ENCODE data around the gene MAFB. TPM values are rescaled to one million over a fixed set of nuclear protein-coding genes. Genes with fewer than 3 reads are reported as not detected.

Gene MAFB
- total RNA-seq, 1 experiment from 2014 or later: 0.22 TPM

DNA sequence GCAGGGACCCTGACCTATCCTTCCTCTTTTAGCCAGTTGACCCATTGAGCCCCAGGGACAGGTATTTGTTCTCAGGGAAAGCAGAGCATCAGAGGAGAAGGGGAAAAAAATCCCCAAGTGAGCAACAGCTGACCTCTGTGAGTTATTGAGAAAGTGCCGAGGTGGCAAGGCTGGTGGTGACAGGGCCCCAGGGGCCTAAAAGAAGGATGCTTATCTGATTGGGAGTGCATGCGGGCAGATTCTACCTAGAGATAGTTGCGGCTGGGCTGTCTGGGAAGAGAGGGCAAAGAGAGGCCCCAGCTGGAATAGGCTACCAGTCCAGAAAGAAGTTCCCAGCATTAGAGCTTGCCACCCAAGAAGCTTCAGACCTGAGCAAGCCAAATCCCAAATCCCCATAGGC lies 26.5 kb upstream of the MAFB start:
- H3K4me3 ChIP-seq (replicated peaks in 1 of 2; ENCODE audit: low read depth in 1 of 2, low read length in 2 of 2): no peak overlapping the region
- no peaks in the 10 kb centered on the region for H3K4me1 ChIP-seq (ENCODE audit: control insufficient read depth in 1 of 2, insufficient read depth in 2 of 2, low read length in 2 of 2)
- no TSS peak for BruUV-seq (replicated peaks)
- no peaks in the 10 kb centered on the region for H3K79me2 ChIP-seq (ENCODE audit: insufficient read depth, low read length)
- RAD21 ChIA-PET (ENCODE audit: low non-redundant PET in 1 of 2, low total read pairs in 2 of 2, uncharacterized antibody in 2 of 2, unreplicated experiment in 2 of 2): no interaction called here
- no peak overlapping the region for H2AFZ ChIP-seq (ENCODE audit: low read depth, low read length, poor library complexity, severe bottlenecking)
- no peaks in the 10 kb centered on the region for H3K9me3 ChIP-seq (ENCODE audit: control insufficient read depth in 1 of 2, insufficient read depth in 1 of 2, low read depth in 1 of 2, low read length in 2 of 2)
- no peak for DNase-seq (ENCODE audit: low read depth, low spot score)
- peaks cover 15% of the 10 kb centered on the region; the same call in 1 of the 2 replicates for H3K27me3 ChIP-seq (ENCODE audit: insufficient read depth, low read length)
- no peaks in the 10 kb centered on the region for H4K20me1 ChIP-seq (ENCODE audit: insufficient read depth)
- H3K9me2 ChIP-seq (ENCODE audit: insufficient read depth): no peaks in the 10 kb centered on the region
- ATAC-seq: no peak
- no peak overlapping the region for H3K4me2 ChIP-seq (ENCODE audit: low read length)
- CTCF ChIA-PET: no interaction called here
- no peak overlapping the region for H3K27ac ChIP-seq (ENCODE audit: low read depth, low read length)
- TF ChIP-seq, protein P1, sequence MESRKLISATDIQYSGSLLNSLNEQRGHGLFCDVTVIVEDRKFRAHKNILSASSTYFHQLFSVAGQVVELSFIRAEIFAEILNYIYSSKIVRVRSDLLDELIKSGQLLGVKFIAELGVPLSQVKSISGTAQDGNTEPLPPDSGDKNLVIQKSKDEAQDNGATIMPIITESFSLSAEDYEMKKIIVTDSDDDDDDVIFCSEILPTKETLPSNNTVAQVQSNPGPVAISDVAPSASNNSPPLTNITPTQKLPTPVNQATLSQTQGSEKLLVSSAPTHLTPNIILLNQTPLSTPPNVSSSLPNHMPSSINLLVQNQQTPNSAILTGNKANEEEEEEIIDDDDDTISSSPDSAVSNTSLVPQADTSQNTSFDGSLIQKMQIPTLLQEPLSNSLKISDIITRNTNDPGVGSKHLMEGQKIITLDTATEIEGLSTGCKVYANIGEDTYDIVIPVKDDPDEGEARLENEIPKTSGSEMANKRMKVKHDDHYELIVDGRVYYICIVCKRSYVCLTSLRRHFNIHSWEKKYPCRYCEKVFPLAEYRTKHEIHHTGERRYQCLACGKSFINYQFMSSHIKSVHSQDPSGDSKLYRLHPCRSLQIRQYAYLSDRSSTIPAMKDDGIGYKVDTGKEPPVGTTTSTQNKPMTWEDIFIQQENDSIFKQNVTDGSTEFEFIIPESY (IDR thresholded peaks at IDR 0.05; ENCODE audit: extremely low read depth, insufficient replicate concordance, low read length): no peak
- no peak for TF ChIP-seq YY1 (IDR thresholded peaks at IDR 0.05; ENCODE audit: extremely low read depth, insufficient replicate concordance, low read depth, low read length)
- H3K36me3 ChIP-seq (ENCODE audit: control insufficient read depth in 1 of 2, insufficient read depth in 2 of 2, low read length in 2 of 2): no peaks in the 10 kb centered on the region
- POLR2A ChIA-PET: no interaction called here
- no peak overlapping the region for H3K9ac ChIP-seq (ENCODE audit: low read length)
- intact Hi-C loops (cut with micrococcal nuclease): no loop called here

DNA sequence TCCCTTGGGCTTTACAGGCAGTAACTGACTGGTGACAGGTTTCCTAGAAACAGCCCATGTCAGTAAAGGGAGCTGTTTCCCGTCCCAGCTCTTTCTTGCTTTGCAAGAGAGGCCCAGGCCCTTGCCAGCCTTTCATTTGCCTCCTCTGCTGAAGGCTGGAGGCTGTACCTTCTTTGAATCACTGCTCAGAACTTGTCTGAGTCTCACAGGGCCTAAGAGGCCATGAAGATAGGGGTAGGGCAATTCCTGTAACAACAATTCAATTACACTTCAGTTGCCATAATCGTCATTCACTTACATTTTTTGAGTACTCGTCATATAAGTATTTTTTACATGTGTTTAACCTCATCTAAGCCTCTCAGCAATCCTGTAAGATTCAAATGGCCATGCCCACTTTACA lies 25.9 kb upstream of the MAFB start:
- ChIA-PET POLR2A (no interaction called here), RAD21 (ENCODE audit: low non-redundant PET in 1 of 2, low total read pairs in 2 of 2, uncharacterized antibody in 2 of 2, unreplicated experiment in 2 of 2) (no interaction called here), CTCF (interaction anchor here (1.3 kb wide), 1 partner anchor 27 kb away, joined by 5 read pairs; no protein-coding TSS in a partner anchor)
- H3K4me3 ChIP-seq (replicated peaks in 1 of 2; ENCODE audit: low read depth in 1 of 2, low read length in 2 of 2): no peak overlapping the region
- no peak overlapping the region for H3K4me2 ChIP-seq (ENCODE audit: low read length)
- H3K27me3 ChIP-seq (ENCODE audit: insufficient read depth, low read length): peaks cover 16% of the 10 kb centered on the region; the same call in 1 of the 2 replicates
- H3K9ac ChIP-seq (ENCODE audit: low read length): no peak overlapping the region
- BruUV-seq (replicated peaks): no TSS peak
- H4K20me1 ChIP-seq (ENCODE audit: insufficient read depth): no peaks in the 10 kb centered on the region
- DNase-seq (ENCODE audit: low read depth, low spot score) (no peak), ATAC-seq (no peak)
- no peak overlapping the region for H3K27ac ChIP-seq (ENCODE audit: low read depth, low read length)
- intact Hi-C loops (cut with micrococcal nuclease): no loop called here
- no peaks in the 10 kb centered on the region for H3K4me1 ChIP-seq (ENCODE audit: control insufficient read depth in 1 of 2, insufficient read depth in 2 of 2, low read length in 2 of 2)
- H3K79me2 ChIP-seq (ENCODE audit: insufficient read depth, low read length): no peaks in the 10 kb centered on the region
- no peaks in the 10 kb centered on the region for H3K9me2 ChIP-seq (ENCODE audit: insufficient read depth)
- H2AFZ ChIP-seq (ENCODE audit: low read depth, low read length, poor library complexity, severe bottlenecking): no peak overlapping the region
- TF ChIP-seq CBX3 (IDR thresholded peaks at IDR 0.05; ENCODE audit: low read depth) (no peak), EGR1 (IDR thresholded peaks at IDR 0.05; ENCODE audit: low read depth) (no peak), SIN3A (IDR thresholded peaks at IDR 0.05; ENCODE audit: low read depth) (no peak), EZH2 (IDR thresholded peaks at IDR 0.05) (no peak)
- no peaks in the 10 kb centered on the region for H3K9me3 ChIP-seq (ENCODE audit: control insufficient read depth in 1 of 2, insufficient read depth in 1 of 2, low read depth in 1 of 2, low read length in 2 of 2)
- H3K36me3 ChIP-seq (ENCODE audit: control insufficient read depth in 1 of 2, insufficient read depth in 2 of 2, low read length in 2 of 2): no peaks in the 10 kb centered on the region
